Coronary artery (tissue), 2 donors: Measurements from ENCODE around the gene NLGN4Y.

Experiments
- DNase-seq: peaks from one replicate; pipeline ENCODE4 v3.0.0-alpha.2; 2017; ENCODE audit warnings: low spot score
- H3K27ac ChIP-seq, 2 donors: fragments of 200-600 bp; sonication (generic); one replicate each; pipeline ENCODE4 v1.5.1; 2016 to 2019
- H3K4me3 ChIP-seq: fragments of 200-600 bp; sonication (generic); 2 replicates; pipeline ENCODE4 v1.5.1; 2016; ENCODE audit warnings: mild to moderate bottlenecking, moderate library complexity
- TF ChIP-seq, protein P1 (sequence below): fragments of 200-600 bp; sonication (generic); IDR thresholded peaks from one replicate; pipeline ENCODE4 v1.5.1; 2019; ENCODE audit warnings: antibody characterized with exemption

The NLGN4Y gene

DNA sequence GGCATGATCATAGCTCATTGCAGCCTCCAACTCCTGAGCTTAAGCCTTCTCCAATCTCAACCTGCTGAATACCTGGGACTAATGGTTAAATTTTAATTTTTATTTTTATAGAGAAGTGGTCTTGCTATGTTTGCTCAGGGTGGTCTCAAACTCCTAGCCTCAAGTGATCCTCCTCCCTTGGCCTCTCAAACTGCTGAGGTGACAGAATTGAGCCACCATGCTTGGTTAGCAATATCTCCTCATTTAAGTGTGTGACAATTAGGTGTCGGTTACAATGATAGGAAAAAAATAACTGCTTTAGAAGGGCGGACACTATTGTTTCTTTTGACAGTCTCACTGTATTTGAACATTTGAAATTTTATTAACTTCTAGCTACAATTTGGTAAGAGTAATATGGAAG, 300.3 kb downstream of the NLGN4Y start:
- no peak for DNase-seq
- TF ChIP-seq, protein P1, sequence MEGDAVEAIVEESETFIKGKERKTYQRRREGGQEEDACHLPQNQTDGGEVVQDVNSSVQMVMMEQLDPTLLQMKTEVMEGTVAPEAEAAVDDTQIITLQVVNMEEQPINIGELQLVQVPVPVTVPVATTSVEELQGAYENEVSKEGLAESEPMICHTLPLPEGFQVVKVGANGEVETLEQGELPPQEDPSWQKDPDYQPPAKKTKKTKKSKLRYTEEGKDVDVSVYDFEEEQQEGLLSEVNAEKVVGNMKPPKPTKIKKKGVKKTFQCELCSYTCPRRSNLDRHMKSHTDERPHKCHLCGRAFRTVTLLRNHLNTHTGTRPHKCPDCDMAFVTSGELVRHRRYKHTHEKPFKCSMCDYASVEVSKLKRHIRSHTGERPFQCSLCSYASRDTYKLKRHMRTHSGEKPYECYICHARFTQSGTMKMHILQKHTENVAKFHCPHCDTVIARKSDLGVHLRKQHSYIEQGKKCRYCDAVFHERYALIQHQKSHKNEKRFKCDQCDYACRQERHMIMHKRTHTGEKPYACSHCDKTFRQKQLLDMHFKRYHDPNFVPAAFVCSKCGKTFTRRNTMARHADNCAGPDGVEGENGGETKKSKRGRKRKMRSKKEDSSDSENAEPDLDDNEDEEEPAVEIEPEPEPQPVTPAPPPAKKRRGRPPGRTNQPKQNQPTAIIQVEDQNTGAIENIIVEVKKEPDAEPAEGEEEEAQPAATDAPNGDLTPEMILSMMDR, result no peak
- Histone ChIP-seq H3K27ac (no peak overlapping the region), H3K4me3 (no peak overlapping the region)

DNA sequence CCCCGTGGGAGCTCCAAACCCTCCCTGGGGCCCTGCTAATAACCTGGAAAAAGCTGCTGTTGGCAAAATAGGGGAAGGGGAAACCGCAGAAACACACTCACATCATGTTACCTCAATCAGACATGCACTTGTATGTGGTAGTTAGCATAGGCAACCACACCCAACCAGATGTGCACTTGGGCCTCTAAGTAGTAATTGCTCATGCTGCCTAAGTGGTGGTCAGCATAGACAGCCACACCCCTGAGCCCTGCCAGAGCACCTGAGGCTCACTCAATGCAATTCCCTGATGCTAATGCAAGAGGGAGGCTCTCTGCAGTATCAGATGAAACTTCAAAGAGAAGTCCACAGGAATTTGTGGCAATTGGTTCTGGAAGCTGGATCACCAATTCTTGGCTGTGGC, 301.4 kb downstream of the NLGN4Y start:
- Histone ChIP-seq H3K4me3 (no peak overlapping the region), H3K27ac (no peak overlapping the region)
- TF ChIP-seq, protein P1, result no peak
- no peak for DNase-seq

- TF ChIP-seq, protein P1, result no peak
- H3K4me3 ChIP-seq, result no peak overlapping the region
- H3K27ac ChIP-seq, result no peak overlapping the region
- DNase-seq, result no peak
Measured at GRCh38 chrY:14828531-14828930, 304.2 kb downstream of the NLGN4Y start.

- TF ChIP-seq, protein P1, result no peak
- no peak overlapping the region for H3K4me3 ChIP-seq
- no peak for DNase-seq
- no peak overlapping the region for H3K27ac ChIP-seq
Measured at GRCh38 chrY:14829366-14829885, 305.1 kb downstream of the NLGN4Y start.

- Histone ChIP-seq H3K27ac (no peak overlapping the region), H3K4me3 (no peak overlapping the region)
- DNase-seq, result no peak
- TF ChIP-seq, protein P1, result no peak
Measured at GRCh38 chrY:14834103-14835060, 310.1 kb downstream of the NLGN4Y start.

GRCh38 chrY:14837466-14837865, 313.1 kb downstream of the NLGN4Y start:
- TF ChIP-seq, protein P1, result no peak
- H3K4me3 ChIP-seq, result no peak overlapping the region
- DNase-seq, result no peak
- no peak overlapping the region for H3K27ac ChIP-seq

GRCh38 chrY:14850734-14851133, 326.4 kb downstream of the NLGN4Y start:
- DNase-seq, result no peak
- TF ChIP-seq, protein P1, result no peak
- Histone ChIP-seq H3K27ac (no peak overlapping the region), H3K4me3 (no peak overlapping the region)
